IPS-18a (cell line): Measurements from ENCODE around the gene CTIF.

ENCODE experiments used
- H3K27ac ChIP-seq: one replicate; pipeline ENCODE4 v1.5.1; 2013; ENCODE audit warnings: low read length
- H3K27me3 ChIP-seq: one replicate; pipeline ENCODE4 v1.6.1; 2013; ENCODE audit warnings: mild to moderate bottlenecking, low read length; ENCODE audit not compliant: control insufficient read depth, insufficient read depth
- H3K36me3 ChIP-seq: one replicate; pipeline ENCODE4 v1.6.1; 2013; ENCODE audit warnings: low read depth, low read length; ENCODE audit not compliant: control insufficient read depth
- H3K4me1 ChIP-seq: one replicate; pipeline ENCODE4 v1.6.1; 2013; ENCODE audit warnings: low read depth, low read length; ENCODE audit not compliant: control insufficient read depth
- H3K4me3 ChIP-seq: one replicate; pipeline ENCODE4 v1.5.1; 2013; ENCODE audit warnings: low read length
- H3K9ac ChIP-seq: one replicate; pipeline ENCODE4 v1.6.1; 2013; ENCODE audit warnings: mild to moderate bottlenecking, low read length, moderate library complexity
- H3K9me3 ChIP-seq: one replicate; pipeline ENCODE4 v1.6.1; 2013; ENCODE audit warnings: low read depth, low read length; ENCODE audit not compliant: control insufficient read depth

The CTIF gene

DNA sequence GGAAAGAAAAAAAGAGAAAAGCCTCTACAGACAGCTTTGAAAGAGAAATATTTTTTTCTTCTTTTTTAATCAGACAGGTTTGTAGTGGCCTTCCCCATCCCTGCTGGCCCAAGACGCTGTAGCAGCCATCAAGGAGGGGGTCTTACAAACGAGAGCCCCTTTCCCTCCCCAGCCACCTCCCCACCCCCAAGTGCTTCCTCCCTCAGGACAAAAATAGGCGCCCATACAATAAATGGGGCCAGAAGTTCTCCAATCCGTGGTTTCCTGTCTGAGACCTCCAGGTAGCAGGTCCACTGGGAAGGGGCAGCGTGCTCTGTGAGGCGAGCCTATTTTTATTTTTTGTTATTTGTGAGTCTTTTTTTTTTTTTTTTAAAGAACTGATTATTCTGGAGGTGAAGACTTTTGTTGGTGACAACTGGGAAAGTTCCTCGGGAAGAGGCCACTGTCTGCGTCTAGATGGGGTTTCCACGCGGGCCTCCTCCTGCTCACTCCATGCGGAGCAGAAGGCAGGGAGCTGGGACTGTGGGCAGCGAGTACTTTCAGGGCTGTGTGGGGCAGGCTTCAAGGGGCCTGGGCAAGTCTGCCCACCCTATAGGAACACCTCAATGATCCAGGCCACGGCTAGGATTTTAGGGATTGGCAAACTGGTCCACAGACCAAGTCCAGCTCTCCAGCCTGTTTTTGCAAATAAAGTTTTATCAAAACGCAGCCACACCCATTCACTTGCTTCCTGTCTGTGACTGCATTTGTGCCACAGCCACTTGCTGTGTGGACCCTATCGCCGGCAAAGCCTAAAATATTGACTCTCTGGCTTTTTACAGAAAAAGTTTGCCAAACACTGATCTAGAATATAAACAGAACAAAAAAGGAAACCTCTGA, 139.6 kb downstream of the CTIF start:
- Histone ChIP-seq H3K4me3 (no peak overlapping the region), H3K9ac (no peak overlapping the region), H3K27ac (no peak overlapping the region), H3K36me3 (no peaks in the 10 kb centered on the region), H3K4me1 (peaks cover 3% of the 10 kb centered on the region), H3K9me3 (no peaks in the 10 kb centered on the region), H3K27me3 (no peaks in the 10 kb centered on the region)

DNA sequence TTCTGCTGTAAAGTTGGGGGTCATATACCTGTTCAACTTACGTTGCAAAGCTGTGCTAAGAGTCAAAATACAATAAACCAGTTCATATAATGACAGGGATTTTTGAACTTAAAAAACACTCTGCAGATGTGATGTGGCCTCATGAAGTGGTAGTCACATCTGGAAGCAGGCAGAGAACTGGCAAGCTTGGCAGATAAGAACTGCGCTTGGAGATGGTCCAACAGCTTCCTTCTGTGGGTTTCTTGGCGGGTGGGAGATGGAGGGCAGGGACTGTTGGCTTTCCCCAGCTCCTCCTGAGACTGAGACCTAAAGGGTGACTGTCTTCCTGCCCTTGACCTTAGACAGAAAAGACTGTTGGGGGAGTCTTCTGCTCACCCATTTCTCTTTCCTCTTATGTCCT, 140.4 kb downstream of the CTIF start:
- H3K27me3 ChIP-seq, result no peaks in the 10 kb centered on the region
- no peaks in the 10 kb centered on the region for H3K36me3 ChIP-seq
- H3K4me1 ChIP-seq, result peaks cover 3% of the 10 kb centered on the region
- H3K9me3 ChIP-seq, result no peaks in the 10 kb centered on the region
- no peak overlapping the region for H3K4me3 ChIP-seq
- no peak overlapping the region for H3K9ac ChIP-seq
- H3K27ac ChIP-seq, result no peak overlapping the region

DNA sequence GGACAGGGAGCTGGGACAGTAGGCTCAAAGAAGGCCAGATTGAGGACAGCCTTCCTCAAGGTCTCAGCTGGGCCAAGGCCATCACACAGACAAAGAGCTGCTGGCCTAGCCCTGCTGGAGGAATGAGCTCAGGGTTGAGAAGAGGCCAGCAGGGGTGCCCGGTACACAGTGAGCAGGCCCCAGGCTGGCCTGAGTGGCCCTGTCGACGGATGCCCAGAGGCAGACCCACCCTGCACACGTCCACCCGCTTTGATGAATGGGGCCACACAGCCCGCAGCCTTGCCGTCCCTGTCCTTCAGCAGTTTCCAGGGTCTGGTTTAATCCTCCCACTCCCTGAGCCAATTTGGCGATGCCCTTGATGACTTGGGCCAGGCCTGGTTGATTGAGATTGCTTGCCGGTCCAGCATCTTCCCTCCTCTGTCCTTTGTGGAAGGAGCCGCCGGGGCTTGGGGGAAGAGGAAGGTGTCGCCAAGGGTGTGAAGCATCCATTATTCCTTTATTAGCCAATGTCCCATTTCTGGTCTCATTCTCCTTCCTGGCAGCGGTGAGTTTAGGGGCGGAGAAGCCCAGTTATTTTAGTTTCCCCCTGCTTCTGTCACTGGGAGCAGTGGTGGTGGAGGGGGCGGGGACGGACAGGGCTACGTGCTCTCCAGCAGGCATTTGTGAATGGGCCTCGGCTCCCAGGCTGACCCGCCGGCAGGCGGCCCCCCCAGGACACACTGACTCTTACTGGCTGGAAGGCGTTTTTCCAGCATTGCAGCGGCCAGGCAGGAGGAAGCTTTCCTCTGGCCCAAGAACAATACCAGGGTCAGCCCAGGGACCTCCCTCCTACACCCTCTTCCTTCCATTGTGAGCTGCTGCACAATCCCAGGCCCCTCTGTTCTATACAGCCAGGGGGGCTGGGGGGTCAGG, 141.8 kb downstream of the CTIF start:
- no peak overlapping the region for H3K4me3 ChIP-seq
- no peaks in the 10 kb centered on the region for H3K36me3 ChIP-seq
- no peak overlapping the region for H3K27ac ChIP-seq
- H3K9me3 ChIP-seq, result no peaks in the 10 kb centered on the region
- no peaks in the 10 kb centered on the region for H3K4me1 ChIP-seq
- no peak overlapping the region for H3K9ac ChIP-seq
- H3K27me3 ChIP-seq, result no peaks in the 10 kb centered on the region

DNA sequence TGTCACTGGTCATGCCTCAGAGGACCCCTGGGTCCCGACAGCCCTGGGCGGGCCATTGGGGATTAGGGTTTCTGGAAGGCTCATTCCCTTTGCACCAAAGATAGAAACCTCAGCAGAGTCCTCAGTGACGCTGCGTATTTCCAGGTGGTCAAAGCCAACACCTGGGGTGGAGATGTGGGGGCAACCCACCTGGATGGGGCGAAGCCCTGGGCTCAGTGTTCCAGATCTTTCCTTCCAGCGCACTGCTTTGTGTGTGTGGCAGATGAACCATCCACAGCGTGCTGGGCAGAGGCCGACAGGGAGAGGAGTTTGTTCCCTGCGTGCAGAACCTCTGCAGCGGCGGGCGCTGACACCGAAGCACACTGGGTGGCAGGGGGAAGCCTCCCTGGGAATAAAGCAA, 143.9 kb downstream of the CTIF start:
- Histone ChIP-seq H3K4me1 (no peaks in the 10 kb centered on the region), H3K27me3 (no peaks in the 10 kb centered on the region), H3K27ac (no peak overlapping the region), H3K4me3 (no peak overlapping the region), H3K36me3 (no peaks in the 10 kb centered on the region), H3K9ac (no peak overlapping the region), H3K9me3 (no peaks in the 10 kb centered on the region)

DNA sequence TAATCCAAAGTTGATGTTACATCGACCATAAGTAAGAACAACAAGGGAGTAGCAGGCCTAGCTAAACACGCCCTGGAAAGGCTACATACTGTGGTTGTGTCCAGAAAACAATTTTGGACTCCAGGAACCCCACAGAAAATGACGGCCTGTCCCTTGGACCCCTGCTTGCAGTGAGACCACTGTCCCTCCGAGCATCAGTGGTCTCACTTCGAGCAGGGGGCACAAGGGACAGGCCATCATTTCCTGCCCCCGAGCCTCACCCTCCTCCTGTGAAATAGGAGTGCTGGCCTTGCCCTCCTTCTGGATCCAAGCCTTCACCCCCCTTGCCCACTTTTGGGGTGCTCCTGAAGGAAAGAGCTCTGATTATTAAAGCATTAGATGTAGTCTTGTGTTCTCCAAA, 144.4 kb downstream of the CTIF start:
- Histone ChIP-seq H3K4me3 (no peak overlapping the region), H3K9me3 (no peaks in the 10 kb centered on the region)

DNA sequence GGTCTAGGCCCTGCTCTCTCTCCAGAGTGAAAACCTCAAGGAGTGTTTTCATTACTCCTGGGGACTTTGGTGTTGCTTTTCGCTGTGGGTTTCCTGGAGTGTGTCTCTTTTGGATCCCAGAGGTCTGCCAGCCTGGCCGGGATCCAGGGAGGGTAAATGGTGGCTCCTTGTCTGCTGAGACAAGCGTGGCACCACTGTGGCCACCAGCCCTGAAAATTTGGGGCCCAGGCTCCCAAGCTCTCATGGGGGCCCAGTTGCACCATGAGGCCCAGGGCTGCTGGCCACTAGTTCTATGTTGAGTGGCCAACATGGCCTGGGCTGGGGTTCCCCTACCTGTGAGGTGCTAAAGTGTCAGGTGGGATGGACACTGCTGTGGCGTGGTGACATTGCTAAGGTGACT, 144.8 kb downstream of the CTIF start:
- no peaks in the 10 kb centered on the region for H3K27me3 ChIP-seq
- H3K36me3 ChIP-seq, result no peaks in the 10 kb centered on the region
- no peak overlapping the region for H3K4me3 ChIP-seq
- no peaks in the 10 kb centered on the region for H3K4me1 ChIP-seq
- no peak overlapping the region for H3K9ac ChIP-seq
- H3K9me3 ChIP-seq, result no peaks in the 10 kb centered on the region
- no peak overlapping the region for H3K27ac ChIP-seq

More for the DNA sequence above, 144.4 kb downstream of the CTIF start:
- H3K27me3 ChIP-seq, result no peaks in the 10 kb centered on the region
- H3K9ac ChIP-seq, result no peak overlapping the region
- no peak overlapping the region for H3K27ac ChIP-seq
- no peaks in the 10 kb centered on the region for H3K4me1 ChIP-seq
- no peaks in the 10 kb centered on the region for H3K36me3 ChIP-seq

DNA sequence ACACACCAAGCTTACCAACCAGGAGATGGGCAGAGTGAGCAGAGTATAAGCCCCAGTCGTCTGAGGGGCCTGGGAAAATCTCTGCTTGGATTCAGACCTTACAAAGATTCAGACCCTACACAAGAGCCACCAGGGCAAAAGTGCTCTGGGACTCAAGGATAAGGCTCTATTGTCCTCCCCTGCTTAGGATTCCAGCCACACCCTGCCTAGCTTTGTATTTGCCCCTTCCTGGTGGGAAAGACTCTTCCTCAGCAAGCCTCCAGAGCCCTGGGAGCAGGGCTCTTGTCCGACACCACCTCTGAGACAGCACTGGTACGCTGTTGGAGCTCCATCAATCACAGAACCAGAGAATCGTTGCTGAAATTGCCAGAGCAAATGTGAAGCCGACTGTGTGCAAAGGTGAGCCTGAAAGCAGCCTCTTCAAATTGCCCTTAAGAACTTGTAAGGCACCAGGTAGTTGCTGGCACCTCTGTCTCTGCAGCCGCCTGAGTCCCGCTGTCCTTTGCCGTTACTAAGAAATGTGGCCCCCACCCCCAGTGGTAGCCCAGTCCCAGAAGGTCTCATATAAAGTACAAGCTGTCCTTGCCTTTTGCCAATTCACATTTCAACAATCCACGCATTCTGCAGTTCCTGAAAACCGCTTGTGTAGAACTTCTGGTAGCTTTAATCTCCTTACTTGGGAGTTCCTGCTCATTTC, 148.7 kb downstream of the CTIF start:
- Histone ChIP-seq H3K27me3 (no peaks in the 10 kb centered on the region), H3K9ac (no peak overlapping the region), H3K4me1 (no peaks in the 10 kb centered on the region), H3K9me3 (no peaks in the 10 kb centered on the region), H3K4me3 (no peak overlapping the region), H3K27ac (no peak overlapping the region), H3K36me3 (no peaks in the 10 kb centered on the region)

DNA sequence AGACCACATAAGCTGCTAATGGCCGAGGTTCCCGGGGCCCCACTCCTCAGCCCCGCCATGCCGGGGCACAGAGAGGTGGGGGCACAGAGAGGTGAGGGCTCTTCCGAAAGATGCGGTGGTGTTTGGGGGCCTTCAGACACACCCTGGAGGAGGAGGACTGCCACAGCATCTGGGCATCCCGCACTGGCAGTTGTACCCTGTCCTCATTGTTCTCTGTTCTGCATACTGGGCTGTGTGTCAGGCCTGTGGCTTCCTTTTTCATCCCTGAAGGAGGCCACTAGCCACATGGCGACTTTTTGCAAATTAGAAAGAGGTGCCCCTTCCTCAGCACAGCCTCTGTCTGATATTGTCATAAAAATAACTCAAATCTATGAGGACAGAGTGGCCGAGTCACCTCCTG, 150.1 kb downstream of the CTIF start:
- H3K27ac ChIP-seq, result no peak overlapping the region

DNA sequence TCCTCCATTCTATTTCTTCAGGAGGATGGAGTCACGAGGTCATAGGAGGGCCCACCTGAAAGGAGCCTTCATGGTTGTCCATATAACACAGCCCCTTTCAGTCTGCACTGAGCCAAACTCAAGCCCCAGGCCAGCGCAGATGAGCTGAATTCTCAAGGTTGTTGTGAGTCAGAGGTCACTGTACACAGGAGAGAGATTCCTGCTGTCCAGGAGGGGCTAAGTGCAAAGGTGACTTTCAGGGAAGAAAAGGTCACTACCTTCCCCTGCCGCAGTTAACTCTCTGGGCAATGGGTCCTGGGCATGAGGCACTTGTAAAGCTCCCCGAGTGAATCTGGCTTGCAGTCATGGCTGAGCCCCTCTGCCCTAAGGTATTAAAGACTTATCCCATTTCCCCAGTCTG, 150.7 kb downstream of the CTIF start:
- Histone ChIP-seq H3K4me1 (no peaks in the 10 kb centered on the region), H3K27ac (no peak overlapping the region), H3K36me3 (no peaks in the 10 kb centered on the region), H3K9me3 (no peaks in the 10 kb centered on the region), H3K4me3 (no peak overlapping the region), H3K27me3 (no peaks in the 10 kb centered on the region), H3K9ac (no peak overlapping the region)

More for the DNA sequence above, 150.1 kb downstream of the CTIF start:
- Histone ChIP-seq H3K27me3 (no peaks in the 10 kb centered on the region), H3K36me3 (no peaks in the 10 kb centered on the region), H3K4me3 (no peak overlapping the region), H3K9ac (no peak overlapping the region), H3K4me1 (no peaks in the 10 kb centered on the region), H3K9me3 (no peaks in the 10 kb centered on the region)

DNA sequence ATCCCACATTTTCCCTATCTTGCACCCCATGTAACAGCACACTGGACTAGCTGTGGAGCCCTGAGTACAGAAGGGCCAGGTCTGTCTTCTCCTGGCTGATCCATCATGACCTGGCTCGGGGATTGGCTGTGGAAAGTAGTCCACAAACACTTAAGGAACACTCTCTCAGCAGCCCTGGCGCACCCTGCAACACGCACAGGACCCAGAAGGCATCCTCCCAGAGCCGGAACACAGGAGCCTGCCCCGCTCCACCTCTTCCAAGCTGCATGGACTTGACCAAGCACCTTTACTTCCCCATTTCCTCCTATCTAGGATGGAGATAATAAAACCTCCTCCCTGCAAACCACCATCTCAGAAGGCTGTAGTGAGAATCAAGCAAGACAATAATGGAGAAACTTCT, 151.7 kb downstream of the CTIF start:
- Histone ChIP-seq H3K27me3 (no peaks in the 10 kb centered on the region), H3K36me3 (no peaks in the 10 kb centered on the region), H3K9me3 (no peaks in the 10 kb centered on the region), H3K27ac (no peak overlapping the region), H3K4me1 (no peaks in the 10 kb centered on the region), H3K4me3 (no peak overlapping the region), H3K9ac (no peak overlapping the region)

DNA sequence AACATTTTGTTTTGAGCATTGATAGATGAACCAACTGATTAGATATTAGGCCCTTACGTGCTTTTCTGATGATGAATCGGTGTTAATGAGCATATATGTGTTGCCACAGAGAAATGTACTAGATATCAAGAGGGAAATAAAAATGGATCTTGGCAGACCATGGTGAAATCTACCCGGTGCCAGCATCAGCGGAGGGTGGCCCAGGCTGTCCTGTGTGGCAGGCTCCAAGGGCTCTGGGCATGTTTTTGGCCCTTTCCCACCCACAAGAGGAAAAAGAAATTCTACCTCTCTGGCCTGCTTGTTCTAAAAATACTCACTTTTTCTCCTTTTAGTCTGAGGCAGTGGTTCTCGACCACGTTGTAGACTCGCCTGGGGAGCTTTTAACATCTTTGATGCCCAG, 154.2 kb downstream of the CTIF start:
- no peaks in the 10 kb centered on the region for H3K9me3 ChIP-seq
- no peak overlapping the region for H3K4me3 ChIP-seq
- no peaks in the 10 kb centered on the region for H3K27me3 ChIP-seq
- H3K4me1 ChIP-seq, result no peaks in the 10 kb centered on the region
- no peak overlapping the region for H3K9ac ChIP-seq
- no peaks in the 10 kb centered on the region for H3K36me3 ChIP-seq
- H3K27ac ChIP-seq, result no peak overlapping the region
